ENCODE measurements around the gene C11orf21.

Gene C11orf21

DNA sequence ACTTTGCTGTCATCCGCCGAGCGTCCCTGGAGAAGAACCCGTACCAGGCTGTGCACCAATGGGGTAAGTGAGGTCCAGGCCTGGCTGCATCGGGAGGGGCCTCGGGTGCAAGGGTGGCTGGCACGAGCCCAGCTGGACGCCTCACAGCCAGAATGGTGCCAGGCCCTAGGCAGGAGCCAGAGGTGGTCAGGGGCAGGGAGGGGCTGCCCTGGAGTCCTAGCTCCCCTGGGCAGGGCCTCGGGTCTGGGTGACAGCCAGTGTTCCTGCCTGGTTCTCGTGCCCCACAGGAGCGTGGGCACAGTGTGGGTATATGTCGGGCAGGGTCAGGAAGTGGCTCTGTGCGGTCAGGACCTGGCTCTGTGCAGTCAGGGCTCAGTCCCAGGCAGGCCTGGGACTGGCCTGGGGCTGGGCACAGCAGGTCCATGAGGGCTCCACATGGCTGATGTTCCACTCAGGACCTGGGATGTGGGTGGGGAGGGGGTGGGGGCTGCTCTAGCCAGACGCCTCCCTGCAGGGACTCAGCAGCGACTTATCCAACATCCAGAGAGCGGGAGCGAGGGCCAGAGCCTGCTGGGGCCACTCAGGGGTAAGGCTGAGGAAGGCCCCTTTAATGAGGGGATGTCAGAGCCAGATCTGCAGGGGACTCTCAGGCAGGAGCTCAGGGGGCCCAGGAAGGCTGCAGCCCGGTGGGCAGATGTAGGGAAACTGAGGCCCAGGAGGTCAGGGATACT, 1.3 kb upstream of the C11orf21 start:
- no peak for DNase-seq (ENCODE audit: low read depth, low spot score)
- H3K9me3 ChIP-seq (ENCODE audit: insufficient read depth, low read length): no peaks in the 10 kb centered on the region
- TF ChIP-seq YY1 (IDR thresholded peaks at IDR 0.05; ENCODE audit: insufficient read depth, insufficient read length) (no peak), SUZ12 (IDR thresholded peaks at IDR 0.05; ENCODE audit: extremely low read depth, insufficient read depth, insufficient read length) (no peak), ZNF274 (IDR thresholded peaks at IDR 0.05; ENCODE audit: low read depth, low read length) (no peak)
- H3K36me3 ChIP-seq (ENCODE audit: insufficient read depth, insufficient read length, low read length): no peaks in the 10 kb centered on the region
- peak overlapping the region; percentile 50 for H3K9ac ChIP-seq (ENCODE audit: insufficient read length, low read depth)
- H3K4me1 ChIP-seq (ENCODE audit: insufficient read depth, insufficient read length): peaks cover 18% of the 10 kb centered on the region
- H3K4me3 ChIP-seq (ENCODE audit: insufficient read length, low read depth): no peak overlapping the region
- H3K27me3 ChIP-seq (ENCODE audit: insufficient read depth, insufficient read length): no peaks in the 10 kb centered on the region

DNA sequence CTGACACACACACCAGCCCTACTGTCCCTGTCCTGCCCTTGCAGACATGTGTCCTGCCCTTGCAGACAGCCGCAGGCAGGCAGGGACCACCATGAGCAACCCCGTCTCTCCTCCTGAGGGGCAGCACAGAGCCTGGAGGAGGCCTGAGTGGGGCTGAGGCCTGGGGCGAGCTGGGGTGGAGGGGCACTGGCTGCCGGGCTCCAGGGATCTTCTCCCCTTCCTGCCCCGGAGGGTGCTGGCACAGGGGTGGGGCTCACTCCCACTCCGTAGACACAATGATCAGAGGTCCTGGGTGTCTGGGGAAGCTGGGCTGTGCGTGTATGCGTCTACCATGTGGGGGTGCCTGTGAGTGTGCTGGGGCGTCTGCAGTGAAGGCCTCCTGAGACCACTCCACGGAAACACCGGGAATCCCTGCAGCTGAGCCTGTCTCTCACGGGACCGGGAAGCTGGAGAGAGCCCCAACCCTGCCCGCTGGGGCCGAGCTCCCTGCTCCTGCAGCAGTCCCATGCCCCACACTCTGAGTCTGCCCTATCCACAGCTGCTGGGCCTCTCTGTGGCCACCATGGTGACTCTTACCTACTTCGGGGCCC, 683 bp upstream of the C11orf21 start:
- Histone ChIP-seq H3K36me3 (ENCODE audit: insufficient read depth, insufficient read length, low read length) (no peaks in the 10 kb centered on the region), H3K4me1 (ENCODE audit: insufficient read depth, insufficient read length) (peaks cover 18% of the 10 kb centered on the region), H3K9me3 (ENCODE audit: insufficient read depth, low read length) (no peaks in the 10 kb centered on the region), H3K27me3 (ENCODE audit: insufficient read depth, insufficient read length) (no peaks in the 10 kb centered on the region), H3K9ac (ENCODE audit: insufficient read length, low read depth) (peak overlapping the region; percentile 17), H3K4me3 (ENCODE audit: insufficient read length, low read depth) (no peak overlapping the region)
- TF ChIP-seq ZNF274 (IDR thresholded peaks at IDR 0.05; ENCODE audit: low read depth, low read length) (no peak), YY1 (IDR thresholded peaks at IDR 0.05; ENCODE audit: insufficient read depth, insufficient read length) (no peak), SUZ12 (IDR thresholded peaks at IDR 0.05; ENCODE audit: extremely low read depth, insufficient read depth, insufficient read length) (no peak)
- no peak for DNase-seq (ENCODE audit: low read depth, low spot score)

DNA sequence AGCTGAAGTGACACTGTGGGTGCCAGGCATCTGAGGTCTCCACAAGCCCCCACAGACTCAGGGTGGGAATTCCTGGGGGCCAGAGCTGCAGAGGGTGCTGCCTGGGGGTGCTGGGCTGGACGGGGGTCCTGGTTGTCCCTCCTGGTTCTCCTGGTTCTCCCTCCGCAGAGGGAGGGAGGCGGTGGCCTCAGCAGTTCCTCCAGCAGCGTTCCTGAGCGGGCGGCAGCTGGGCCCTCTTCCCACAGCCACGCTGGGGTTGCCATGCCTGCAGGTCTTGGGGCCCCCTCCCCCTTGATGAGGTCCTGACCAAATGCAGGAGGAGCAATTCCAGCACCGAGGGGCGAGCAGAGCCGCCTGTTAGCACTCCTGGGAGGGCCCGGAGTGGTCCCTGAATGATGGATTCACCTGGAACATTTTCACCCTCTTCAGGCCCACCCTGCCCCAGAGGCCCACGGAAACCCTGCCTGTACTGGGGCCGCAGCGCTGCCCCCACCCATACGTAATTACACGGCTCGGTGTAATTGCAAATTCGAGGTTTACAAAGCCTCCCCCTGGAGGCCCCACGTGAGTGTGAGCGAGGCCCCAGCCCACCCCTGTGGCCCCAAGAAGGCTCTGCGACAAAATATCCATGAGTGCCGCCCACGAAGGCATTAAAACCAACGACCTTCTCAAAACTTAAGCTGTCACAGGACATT, 635 bp downstream of the C11orf21 start:
- no peaks in the 10 kb centered on the region for H3K36me3 ChIP-seq (ENCODE audit: insufficient read depth, insufficient read length, low read length)
- H3K9me3 ChIP-seq (ENCODE audit: insufficient read depth, low read length): no peaks in the 10 kb centered on the region
- no peak overlapping the region for H3K9ac ChIP-seq (ENCODE audit: insufficient read length, low read depth)
- no peaks in the 10 kb centered on the region for H3K27me3 ChIP-seq (ENCODE audit: insufficient read depth, insufficient read length)
- DNase-seq (ENCODE audit: low read depth, low spot score): no peak
- H3K4me3 ChIP-seq (ENCODE audit: insufficient read length, low read depth): no peak overlapping the region
- H3K4me1 ChIP-seq (ENCODE audit: insufficient read depth, insufficient read length): peaks cover 18% of the 10 kb centered on the region
- no peak for TF ChIP-seq ZNF274 (IDR thresholded peaks at IDR 0.05; ENCODE audit: low read depth, low read length)

DNA sequence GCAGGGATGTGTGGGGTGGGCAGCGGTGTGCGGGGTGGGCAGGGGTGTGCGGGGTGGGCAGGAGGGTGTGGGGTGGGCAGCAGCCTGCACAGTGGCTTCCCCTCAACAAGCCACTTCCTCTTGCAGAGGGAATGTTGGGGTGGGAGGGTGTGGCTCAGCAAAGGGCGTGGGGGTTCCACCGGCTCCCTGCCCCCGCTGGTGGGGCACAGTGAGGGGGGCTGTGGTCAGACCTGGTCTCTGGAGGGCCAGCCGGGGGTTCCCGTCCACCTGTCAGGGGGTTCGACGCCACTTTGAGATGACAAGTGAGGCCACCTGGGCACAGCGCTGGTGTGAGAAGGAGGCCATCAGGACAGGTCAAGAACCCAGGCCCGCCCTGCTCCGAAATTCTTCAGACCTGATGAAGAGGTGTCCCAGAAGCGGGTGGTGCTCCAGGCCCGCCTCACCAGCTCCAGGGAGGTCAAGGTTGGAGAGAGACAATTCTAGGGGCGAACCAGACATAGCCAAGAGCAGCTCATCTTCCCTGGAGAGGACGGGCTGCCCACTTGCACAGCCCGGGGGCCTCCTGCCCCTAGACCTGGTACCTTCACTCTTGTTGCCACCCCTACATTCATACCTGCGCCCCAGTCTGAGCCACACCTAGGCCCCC, 1.3 kb downstream of the C11orf21 start:
- TF ChIP-seq ZNF274 (IDR thresholded peaks at IDR 0.05; ENCODE audit: low read depth, low read length) (no peak), SUZ12 (IDR thresholded peaks at IDR 0.05; ENCODE audit: extremely low read depth, insufficient read depth, insufficient read length) (no peak), YY1 (IDR thresholded peaks at IDR 0.05; ENCODE audit: insufficient read depth, insufficient read length) (no peak)
- H3K9ac ChIP-seq (ENCODE audit: insufficient read length, low read depth): no peak overlapping the region
- H3K4me1 ChIP-seq (ENCODE audit: insufficient read depth, insufficient read length): peaks cover 16% of the 10 kb centered on the region
- no peak for DNase-seq (ENCODE audit: low read depth, low spot score)
- no peaks in the 10 kb centered on the region for H3K36me3 ChIP-seq (ENCODE audit: insufficient read depth, insufficient read length, low read length)
- H3K4me3 ChIP-seq (ENCODE audit: insufficient read length, low read depth): no peak overlapping the region
- H3K9me3 ChIP-seq (ENCODE audit: insufficient read depth, low read length): no peaks in the 10 kb centered on the region
- H3K27me3 ChIP-seq (ENCODE audit: insufficient read depth, insufficient read length): no peaks in the 10 kb centered on the region

DNA sequence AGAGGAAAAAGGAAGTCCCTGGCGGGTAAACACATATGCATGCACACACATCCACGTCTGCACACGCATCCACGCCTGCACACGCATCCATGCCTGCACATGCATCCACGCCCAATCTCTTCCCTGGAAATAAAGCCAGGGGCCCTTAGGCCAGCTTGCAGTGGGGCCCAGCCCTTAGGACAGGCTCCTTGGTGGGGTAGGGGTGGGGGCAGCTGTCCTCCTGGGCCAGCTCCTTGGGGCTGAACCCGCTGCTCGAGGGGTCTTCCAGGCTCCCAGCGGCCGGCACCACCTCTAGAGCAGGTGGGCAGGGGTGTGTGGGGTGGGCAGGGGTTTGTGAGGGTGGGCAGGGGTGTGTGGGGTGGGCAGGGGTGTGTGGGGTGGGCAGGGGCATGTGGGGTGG, 1.9 kb downstream of the C11orf21 start:
- no peaks in the 10 kb centered on the region for H3K9me3 ChIP-seq (ENCODE audit: insufficient read depth, low read length)
- no peak for TF ChIP-seq YY1 (IDR thresholded peaks at IDR 0.05; ENCODE audit: insufficient read depth, insufficient read length)
- TF ChIP-seq ZNF274 (IDR thresholded peaks at IDR 0.05; ENCODE audit: low read depth, low read length): no peak
- no peak for TF ChIP-seq SUZ12 (IDR thresholded peaks at IDR 0.05; ENCODE audit: extremely low read depth, insufficient read depth, insufficient read length)
- peaks cover 16% of the 10 kb centered on the region for H3K4me1 ChIP-seq (ENCODE audit: insufficient read depth, insufficient read length)
- H3K27me3 ChIP-seq (ENCODE audit: insufficient read depth, insufficient read length): no peaks in the 10 kb centered on the region
- H3K36me3 ChIP-seq (ENCODE audit: insufficient read depth, insufficient read length, low read length): no peaks in the 10 kb centered on the region
- DNase-seq (ENCODE audit: low read depth, low spot score): no peak
- H3K4me3 ChIP-seq (ENCODE audit: insufficient read length, low read depth): no peak overlapping the region
- no peak overlapping the region for H3K9ac ChIP-seq (ENCODE audit: insufficient read length, low read depth)

DNA sequence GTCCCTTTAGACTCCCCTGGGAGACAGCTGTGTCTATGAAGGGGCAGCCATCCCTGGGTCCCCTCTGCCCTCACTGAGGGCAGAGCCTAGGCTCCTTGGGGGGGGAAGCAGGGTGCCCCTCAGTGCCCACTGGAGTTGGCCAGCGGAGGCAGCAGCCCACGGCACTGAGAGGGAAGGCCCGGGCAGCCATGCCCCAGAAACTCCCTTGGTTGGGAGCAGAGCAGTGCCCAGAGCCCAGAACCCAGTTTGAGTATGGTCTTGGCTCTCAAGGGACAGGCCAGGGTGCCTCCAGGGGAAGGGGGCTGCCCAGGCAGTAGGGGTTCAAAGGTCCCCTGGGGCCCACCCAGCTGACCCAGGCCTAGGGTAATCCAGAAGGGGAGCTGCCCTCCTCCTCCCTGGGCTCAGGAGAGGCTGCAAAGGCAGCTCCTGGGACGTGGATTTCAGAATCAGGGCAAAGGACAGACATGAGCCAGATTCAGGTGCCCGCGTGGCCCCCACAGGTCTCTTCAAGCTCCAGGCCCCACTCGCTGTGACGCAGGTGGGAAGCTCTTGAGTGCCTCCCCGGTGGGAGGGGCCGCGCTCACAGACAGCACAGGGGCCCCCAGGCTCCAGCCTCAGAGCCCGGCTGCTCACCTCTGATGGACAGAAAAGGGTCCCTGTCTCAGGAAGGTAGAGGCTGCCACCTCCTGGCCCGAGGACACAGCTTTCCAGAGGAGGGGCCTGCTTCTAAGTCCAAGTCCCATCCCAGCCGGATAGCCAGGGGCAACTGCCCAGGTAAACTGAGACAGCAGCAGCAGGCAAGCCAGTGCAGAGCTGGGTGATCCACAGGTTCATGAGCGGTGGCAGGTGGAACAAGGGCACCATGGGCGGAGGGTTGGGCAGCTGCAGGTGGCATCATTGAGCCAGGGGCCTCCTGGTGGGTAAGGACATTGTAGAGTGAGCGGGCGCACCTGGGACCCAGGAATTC, 2.6 kb downstream of the C11orf21 start:
- H3K4me3 ChIP-seq (ENCODE audit: insufficient read length, low read depth): no peak overlapping the region
- TF ChIP-seq SUZ12 (IDR thresholded peaks at IDR 0.05; ENCODE audit: extremely low read depth, insufficient read depth, insufficient read length) (no peak), ZNF274 (IDR thresholded peaks at IDR 0.05; ENCODE audit: low read depth, low read length) (no peak), YY1 (IDR thresholded peaks at IDR 0.05; ENCODE audit: insufficient read depth, insufficient read length) (no peak)
- peak; percentile 47 for DNase-seq (ENCODE audit: low read depth, low spot score)
- H3K27me3 ChIP-seq (ENCODE audit: insufficient read depth, insufficient read length): peaks cover 2% of the 10 kb centered on the region
- H3K9ac ChIP-seq (ENCODE audit: insufficient read length, low read depth): peak overlapping the region; percentile 57
- peaks cover 16% of the 10 kb centered on the region for H3K4me1 ChIP-seq (ENCODE audit: insufficient read depth, insufficient read length)
- H3K36me3 ChIP-seq (ENCODE audit: insufficient read depth, insufficient read length, low read length): no peaks in the 10 kb centered on the region
- H3K9me3 ChIP-seq (ENCODE audit: insufficient read depth, low read length): no peaks in the 10 kb centered on the region

All from NT2/D1 (cell line).